Large intestine (tissue), 3 donors: ENCODE results near the gene MITD1. TPM values are rescaled to one million over a fixed set of nuclear protein-coding genes. Genes with fewer than 3 reads are reported as not detected.

Source experiments
- DNase-seq, 2 donors: peaks; one replicate each; pipeline versions ENCODE4 v3.0.0 to v3.0.0-alpha.2; 2013
- H3K27ac ChIP-seq: one replicate; pipeline ENCODE4 v1.5.1; 2013; ENCODE audit warnings: low read length
- H3K27me3 ChIP-seq: 2 replicates; pipeline ENCODE4 v1.6.1; 2013; ENCODE audit warnings: low read length; ENCODE audit not compliant: control insufficient read depth, insufficient read depth
- H3K36me3 ChIP-seq: 2 replicates; pipeline ENCODE4 v1.6.1; 2013; ENCODE audit warnings: low read length; ENCODE audit not compliant: control insufficient read depth, insufficient read depth
- H3K4me1 ChIP-seq: one replicate; pipeline ENCODE4 v1.6.1; 2013; ENCODE audit warnings: low read length; ENCODE audit not compliant: control insufficient read depth, insufficient read depth
- H3K4me3 ChIP-seq: one replicate; pipeline ENCODE4 v1.5.1; 2013; ENCODE audit warnings: low read length
- H3K9me3 ChIP-seq: one replicate; pipeline ENCODE4 v1.6.1; 2013; ENCODE audit warnings: mild to moderate bottlenecking, low read depth, low read length, moderate library complexity; ENCODE audit not compliant: control insufficient read depth
- whole genome bisulfite sequencing: methylation state at CpG from one replicate; pipeline ENCODE4 v1.1.5; 2013; ENCODE audit warnings: low lambda C conversion rate; ENCODE audit not compliant: insufficient coverage; 5-methylcytosine and 5-hydroxymethylcytosine counted together
- polyA plus RNA-seq: library from polyadenylated mRNA; unstranded; fragments of 120-200 nt; gene quantifications from one replicate; pipeline ENCODE4 v1.2.1, GENCODE V29; 2013

MITD1 gene
- polyA plus RNA-seq, 1 donor, result 54.9 TPM

DNA sequence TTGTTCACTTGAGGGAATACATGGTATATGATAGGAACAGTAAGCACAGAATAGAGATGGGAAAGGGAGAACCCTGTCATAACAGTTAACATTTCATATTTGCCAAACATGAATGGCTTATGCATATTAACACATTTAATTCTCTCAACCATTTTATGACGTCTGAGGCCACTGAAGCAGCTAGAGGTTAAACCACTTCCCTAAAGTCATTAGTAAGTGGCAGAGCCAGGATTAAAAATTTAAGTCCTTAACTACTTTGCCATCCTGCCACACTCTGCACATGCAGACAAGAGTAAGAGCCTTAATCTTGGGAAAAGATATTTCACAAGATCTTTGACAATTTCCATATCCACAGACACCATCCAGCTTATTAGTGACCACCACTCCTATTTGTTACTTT is 24.0 kb downstream of the MITD1 start:
- Histone ChIP-seq H3K4me1 (peaks cover 4% of the 10 kb centered on the region), H3K4me3 (no peak overlapping the region), H3K9me3 (no peaks in the 10 kb centered on the region), H3K27me3 (no peaks in the 10 kb centered on the region), H3K36me3 (peaks cover 13% of the 10 kb centered on the region), H3K27ac (no peak overlapping the region)
- 100% methylated on average over 1 of the region's 1 CpG for WGBS
- no peak for DNase-seq

DNA sequence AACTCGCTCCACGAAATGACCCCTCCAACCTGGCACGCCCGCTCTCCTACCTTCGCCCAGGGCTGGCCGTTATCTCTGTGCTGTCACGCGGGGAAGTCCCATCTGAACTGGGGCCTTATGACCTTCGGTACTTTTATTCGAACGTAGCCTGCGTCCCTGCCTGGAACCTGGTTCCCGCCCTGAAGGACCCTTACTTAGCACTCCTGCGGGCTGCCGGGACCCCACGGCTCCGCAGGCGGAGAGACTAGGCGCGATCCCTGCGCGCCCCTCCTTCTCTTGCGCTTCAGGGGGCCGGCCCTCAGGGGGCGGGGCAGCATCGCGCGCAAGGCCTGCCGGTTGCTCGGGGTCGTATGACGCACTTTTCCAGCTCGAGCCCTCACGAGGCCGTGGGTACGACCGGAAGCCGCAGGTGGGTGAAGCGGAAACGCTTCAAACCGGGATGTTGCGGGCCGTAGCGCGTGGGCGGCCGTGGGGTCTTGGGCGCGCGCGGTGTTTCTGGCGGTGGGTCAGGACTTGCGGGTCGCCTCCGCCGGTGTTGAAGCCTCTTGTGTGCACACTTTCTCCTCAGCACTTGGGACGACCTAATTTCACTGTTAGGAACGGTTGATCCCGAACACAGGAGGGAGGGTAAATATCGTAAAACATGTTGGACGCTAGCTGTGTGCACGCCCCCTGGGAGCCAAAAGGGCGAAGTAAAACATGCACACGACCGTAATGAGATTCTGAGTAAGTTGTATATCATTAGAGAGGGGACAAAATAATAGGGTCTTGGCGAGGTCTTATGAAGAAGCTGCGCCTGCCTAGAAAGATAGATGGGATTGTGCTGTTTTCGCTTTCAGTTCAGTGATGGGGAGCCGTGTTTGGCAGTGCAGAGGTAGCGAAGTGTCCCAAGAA is 26.0 kb downstream of the MITD1 start, which contains the start of the genes LIPT1 and TSGA10:
TSS of gene LIPT1 (plus strand) at position 325 of the 894 bp plus-strand sequence. CDS start 6,991 bp downstream, outside the sequence.
TSS of gene TSGA10 (minus strand) at position 300 of the 894 bp plus-strand sequence. CDS start 45,503 bp downstream, outside the sequence.
- peaks cover 5% of the 10 kb centered on the region for H3K4me1 ChIP-seq
- H3K27me3 ChIP-seq, result no peaks in the 10 kb centered on the region
- WGBS, result 0% methylated on average over 10 of the region's 70 CpGs
- DNase-seq, result peak; percentile 96 to 98
- H3K4me3 ChIP-seq, result peak within 1 kb of the TSS; percentile 66
- H3K9me3 ChIP-seq, result no peaks in the 10 kb centered on the region
- peaks cover 9% of the 10 kb centered on the region for H3K36me3 ChIP-seq
- peak within 1 kb of the TSS; percentile 85 for H3K27ac ChIP-seq

- Histone ChIP-seq H3K27ac (peak overlapping the region; percentile 85), H3K9me3 (no peaks in the 10 kb centered on the region), H3K36me3 (peaks cover 9% of the 10 kb centered on the region), H3K27me3 (no peaks in the 10 kb centered on the region), H3K4me3 (peak overlapping the region; percentile 66), H3K4me1 (peaks cover 5% of the 10 kb centered on the region)
- no CpG with 5 or more reads among the region's 12 CpGs for WGBS
- peak in 1 of 2 donors; percentile 40 for DNase-seq
Observed at GRCh38 chr2:99153921-99154604, 26.8 kb downstream of the MITD1 start.

DNA sequence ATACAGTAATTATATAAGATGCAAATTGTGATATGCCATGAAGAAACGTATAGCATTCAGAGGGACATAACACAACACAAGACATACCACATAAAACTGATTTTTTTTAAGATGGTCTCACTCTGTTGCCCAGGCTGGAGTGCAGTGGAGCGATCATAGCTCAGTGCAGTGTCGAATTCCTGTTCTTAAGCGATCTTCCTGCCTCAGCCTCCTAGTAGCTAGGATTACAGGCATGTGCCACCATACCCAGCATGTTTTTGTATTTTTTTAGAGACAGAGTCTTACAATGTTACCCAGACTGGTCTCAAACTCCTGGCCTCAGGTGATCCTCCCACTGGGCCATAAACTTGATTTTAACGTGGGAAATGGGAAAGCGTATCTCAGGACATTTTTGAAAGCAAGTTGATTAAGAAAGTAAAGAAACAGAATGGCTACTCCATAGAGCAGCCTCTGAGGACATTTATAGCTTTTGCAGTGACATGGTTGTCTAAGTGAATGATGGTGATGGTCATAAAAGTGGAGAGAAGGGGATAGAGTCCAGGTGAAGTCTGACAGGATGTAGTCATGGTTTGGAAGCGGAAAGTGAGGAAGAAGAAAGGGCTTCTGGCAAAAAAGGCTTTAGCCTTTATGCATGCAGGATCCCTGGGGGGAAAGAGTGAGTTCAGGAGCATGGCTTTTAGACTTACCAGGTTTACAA is 28.5 kb downstream of the MITD1 start:
- Histone ChIP-seq H3K4me3 (no peak overlapping the region), H3K27ac (peak overlapping the region; percentile 69), H3K4me1 (peaks cover 5% of the 10 kb centered on the region), H3K36me3 (peaks cover 5% of the 10 kb centered on the region), H3K27me3 (no peaks in the 10 kb centered on the region), H3K9me3 (no peaks in the 10 kb centered on the region)
- DNase-seq, result peak; percentile 61 to 85
- 7% methylated on average over 2 of the region's 7 CpGs for WGBS

DNA sequence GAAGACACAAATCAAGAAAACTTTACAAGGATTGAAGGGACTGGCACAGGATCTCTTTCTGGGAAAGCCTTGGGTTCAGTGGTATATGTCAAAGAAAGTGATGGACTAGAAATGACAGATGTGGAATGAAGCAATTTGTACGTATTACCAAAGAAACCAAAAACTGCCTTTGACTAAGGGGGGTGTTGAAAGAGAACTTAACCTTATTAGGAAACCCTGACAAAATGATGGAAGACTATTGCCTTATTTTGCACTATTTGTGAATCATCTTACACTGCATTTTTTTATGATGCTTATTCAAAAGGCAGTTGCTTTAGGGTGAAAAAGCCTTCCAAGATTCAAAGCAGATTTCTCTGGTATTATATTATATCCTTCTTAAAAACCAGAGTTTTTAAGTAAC is 30.2 kb downstream of the MITD1 start:
- no peak for DNase-seq
- H3K9me3 ChIP-seq, result no peaks in the 10 kb centered on the region
- no peak overlapping the region for H3K27ac ChIP-seq
- WGBS, result no CpG with 5 or more reads among the region's 1 CpG
- H3K36me3 ChIP-seq, result no peaks in the 10 kb centered on the region
- H3K4me1 ChIP-seq, result peaks cover 5% of the 10 kb centered on the region
- no peak overlapping the region for H3K4me3 ChIP-seq
- H3K27me3 ChIP-seq, result no peaks in the 10 kb centered on the region

DNA sequence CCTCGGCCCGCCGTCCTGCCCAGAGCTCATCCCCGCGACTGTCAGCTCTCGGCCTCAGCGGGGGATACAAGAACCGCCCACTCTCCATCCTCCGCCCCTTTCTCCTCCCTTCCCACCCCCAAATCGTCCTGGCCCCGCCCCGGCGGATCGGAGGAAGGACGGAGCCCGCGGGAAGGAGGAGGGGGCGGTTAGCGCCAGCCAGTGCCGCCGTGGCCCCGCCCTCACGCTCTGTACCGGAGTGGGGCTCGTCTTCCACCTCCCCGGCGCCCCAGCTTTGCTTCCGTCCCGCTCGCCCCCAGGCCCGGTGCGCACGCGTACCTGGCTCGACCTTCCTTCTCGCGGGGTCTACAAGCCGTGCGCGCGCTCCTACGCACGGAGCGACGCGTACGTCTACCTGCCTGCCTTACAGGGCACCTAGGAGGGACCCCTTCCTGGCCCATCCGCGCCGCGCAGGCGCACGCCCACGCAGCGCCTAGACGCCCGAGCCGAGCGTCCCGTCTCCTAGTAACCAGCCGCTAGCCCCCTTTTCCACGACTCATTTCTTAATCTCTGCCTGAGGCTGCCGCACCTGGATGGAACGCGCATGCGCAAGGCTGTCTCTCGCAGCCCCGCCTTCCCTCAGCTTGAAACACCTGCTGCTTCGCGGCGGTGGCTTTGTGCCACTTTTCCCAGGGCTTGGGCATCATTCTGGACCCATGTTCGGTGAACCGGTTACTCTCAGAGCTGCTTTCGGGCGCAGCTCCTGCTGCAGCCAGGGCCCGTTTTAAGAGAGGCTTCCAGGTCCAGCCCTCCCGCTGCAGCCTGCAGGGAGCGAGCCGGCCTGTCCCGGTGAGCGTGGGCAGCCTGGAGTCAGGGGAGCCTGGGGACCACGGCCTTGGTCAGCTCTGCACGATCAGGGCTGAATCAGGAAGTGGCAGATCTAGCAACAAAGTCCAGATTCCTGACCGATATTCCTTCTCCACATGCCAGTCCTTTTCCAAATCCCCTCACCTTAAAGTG is 39.4 kb downstream of the MITD1 start, which contains the start of gene C2orf15:
TSS of gene C2orf15 (plus strand) at position 598 of the 999 bp plus-strand sequence. CDS start 8,852 bp downstream, outside the sequence.
- WGBS, result no CpG with 5 or more reads among the region's 84 CpGs
- peak within 1 kb of the TSS; percentile 87 for H3K4me3 ChIP-seq
- H3K4me1 ChIP-seq, result no peaks in the 10 kb centered on the region

DNA sequence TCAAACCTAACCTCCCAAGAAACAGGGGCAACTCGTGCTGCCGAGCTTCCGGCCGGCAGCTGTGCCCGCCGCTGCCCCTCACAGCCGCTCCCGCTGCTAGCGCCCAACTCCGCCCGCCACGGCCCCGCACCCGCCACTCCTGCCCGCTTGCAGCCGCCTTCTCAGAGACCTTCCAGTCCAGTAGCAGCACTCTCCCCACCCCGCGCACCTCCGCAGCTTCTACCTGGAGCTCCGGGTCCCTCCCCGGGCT is 40.1 kb downstream of the MITD1 start:
- no peak for DNase-seq
- WGBS, result no CpG with 5 or more reads among the region's 21 CpGs
- Histone ChIP-seq H3K36me3 (no peaks in the 10 kb centered on the region), H3K4me1 (no peaks in the 10 kb centered on the region), H3K9me3 (no peaks in the 10 kb centered on the region), H3K27me3 (no peaks in the 10 kb centered on the region), H3K4me3 (peak overlapping the region; percentile 87), H3K27ac (peak overlapping the region; percentile 96)

More for the DNA sequence above, 39.4 kb downstream of the MITD1 start, which contains the start of gene C2orf15:
- Histone ChIP-seq H3K27me3 (no peaks in the 10 kb centered on the region), H3K36me3 (no peaks in the 10 kb centered on the region), H3K9me3 (no peaks in the 10 kb centered on the region), H3K27ac (peak within 1 kb of the TSS; percentile 96)
- DNase-seq, result peak; percentile 94 to 97

GRCh38 chr2:99140056-99140859 is 40.6 kb downstream of the MITD1 start:
- DNase-seq, result no peak
- H3K27me3 ChIP-seq, result no peaks in the 10 kb centered on the region
- 23% methylated on average over 4 of the region's 17 CpGs for WGBS
- H3K36me3 ChIP-seq, result no peaks in the 10 kb centered on the region
- H3K4me3 ChIP-seq, result peak overlapping the region; percentile 87
- no peaks in the 10 kb centered on the region for H3K4me1 ChIP-seq
- H3K9me3 ChIP-seq, result no peaks in the 10 kb centered on the region
- peak overlapping the region; percentile 96 for H3K27ac ChIP-seq

- Histone ChIP-seq H3K4me1 (no peaks in the 10 kb centered on the region), H3K36me3 (no peaks in the 10 kb centered on the region), H3K9me3 (no peaks in the 10 kb centered on the region), H3K4me3 (no peak overlapping the region), H3K27ac (no peak overlapping the region), H3K27me3 (no peaks in the 10 kb centered on the region)
- DNase-seq, result no peak
- 100% methylated on average over 1 of the region's 4 CpGs for WGBS
Observed at GRCh38 chr2:99139003-99139402, 41.9 kb downstream of the MITD1 start.
